KMS-11 (cell line): ENCODE results near the gene CD93.

Source experiments
- H2AFZ ChIP-seq: fragments of 200-600 bp; sonication (generic); 2 replicates; pipeline ENCODE4 v1.6.1; 2016; ENCODE audit warnings: antibody characterized with exemption, mixed run types, low read depth
- H3K27ac ChIP-seq: fragments of 200-600 bp; sonication (generic); 2 replicates; pipeline ENCODE4 v1.6.1; 2016; ENCODE audit warnings: mild to moderate bottlenecking, mixed run types
- H3K27me3 ChIP-seq: fragments of 200-600 bp; sonication (generic); 2 replicates; pipeline ENCODE4 v1.6.1; 2017; ENCODE audit warnings: mild to moderate bottlenecking, low read depth, mixed run types, moderate library complexity; ENCODE audit not compliant: insufficient read depth
- H3K36me3 ChIP-seq: fragments of 200-600 bp; sonication (generic); 2 replicates; pipeline ENCODE4 v1.6.1; 2017; ENCODE audit warnings: mild to moderate bottlenecking, mixed run types; ENCODE audit not compliant: insufficient read depth
- H3K4me1 ChIP-seq: fragments of 200-600 bp; sonication (generic); 2 replicates; pipeline ENCODE4 v1.6.1; 2016; ENCODE audit warnings: mild to moderate bottlenecking, low read depth, mixed run types; ENCODE audit not compliant: poor library complexity, severe bottlenecking
- H3K4me2 ChIP-seq: fragments of 200-600 bp; sonication (generic); 2 replicates; pipeline ENCODE4 v1.7.0; 2016; ENCODE audit warnings: mild to moderate bottlenecking, mixed run types
- H3K4me3 ChIP-seq: fragments of 200-600 bp; sonication (generic); IDR thresholded peaks from 2 replicates; pipeline ENCODE4 v1.6.1; 2017; ENCODE audit warnings: low read depth, low read length, mixed read lengths; ENCODE audit not compliant: insufficient read depth
- H3K79me2 ChIP-seq: fragments of 200-600 bp; sonication (generic); 2 replicates; pipeline ENCODE4 v1.6.1; 2016; ENCODE audit warnings: low read depth, mixed run types; ENCODE audit not compliant: insufficient read depth
- H3K9ac ChIP-seq: fragments of 200-600 bp; sonication (generic); 2 replicates; pipeline ENCODE4 v1.6.1; 2016; ENCODE audit warnings: mild to moderate bottlenecking, mixed run types
- H4K20me1 ChIP-seq: fragments of 200-600 bp; sonication (generic); 2 replicates; pipeline ENCODE4 v1.6.1; 2016; ENCODE audit warnings: mild to moderate bottlenecking, mixed run types; ENCODE audit not compliant: insufficient read depth
- CTCF ChIP-seq: fragments of 200-600 bp; sonication (generic); conservative IDR thresholded peaks from 2 replicates; pipeline ENCODE4 v1.6.1; 2017; ENCODE audit warnings: low read depth, mild to moderate bottlenecking, antibody characterized with exemption, low read length, moderate library complexity, mixed read lengths

Gene CD93

GRCh38 chr20:23071398-23071797 lies 14.7 kb downstream of the CD93 start:
- Histone ChIP-seq H3K4me2 (no peak overlapping the region), H3K27ac (no peak overlapping the region), H3K79me2 (no peaks in the 10 kb centered on the region), H3K27me3 (no peaks in the 10 kb centered on the region), H3K4me3 (no peak overlapping the region), H3K36me3 (no peaks in the 10 kb centered on the region), H4K20me1 (no peaks in the 10 kb centered on the region), H3K9ac (no peak overlapping the region), H3K4me1 (no peaks in the 10 kb centered on the region), H2AFZ (no peak overlapping the region)
- no peak for TF ChIP-seq CTCF

- Histone ChIP-seq H3K79me2 (no peaks in the 10 kb centered on the region), H3K4me3 (no peak overlapping the region), H3K27me3 (no peaks in the 10 kb centered on the region), H3K4me2 (no peak overlapping the region), H2AFZ (no peak overlapping the region), H3K36me3 (no peaks in the 10 kb centered on the region), H3K9ac (no peak overlapping the region), H3K4me1 (no peaks in the 10 kb centered on the region), H3K27ac (no peak overlapping the region), H4K20me1 (no peaks in the 10 kb centered on the region)
- TF ChIP-seq CTCF, result no peak
Observed at GRCh38 chr20:23069108-23069507, 17.0 kb downstream of the CD93 start.

GRCh38 chr20:23068283-23068682 lies 17.8 kb downstream of the CD93 start:
- TF ChIP-seq CTCF, result no peak
- H2AFZ ChIP-seq, result no peak overlapping the region
- no peaks in the 10 kb centered on the region for H3K36me3 ChIP-seq
- no peaks in the 10 kb centered on the region for H4K20me1 ChIP-seq
- no peak overlapping the region for H3K9ac ChIP-seq
- H3K4me1 ChIP-seq, result no peaks in the 10 kb centered on the region
- no peaks in the 10 kb centered on the region for H3K79me2 ChIP-seq
- H3K27ac ChIP-seq, result no peak overlapping the region
- no peaks in the 10 kb centered on the region for H3K27me3 ChIP-seq
- H3K4me2 ChIP-seq, result no peak overlapping the region
- H3K4me3 ChIP-seq, result no peak overlapping the region

GRCh38 chr20:23066772-23067171 lies 19.4 kb downstream of the CD93 start:
- Histone ChIP-seq H3K4me1 (no peaks in the 10 kb centered on the region), H3K27ac (no peak overlapping the region), H3K79me2 (no peaks in the 10 kb centered on the region), H3K36me3 (no peaks in the 10 kb centered on the region), H3K4me3 (no peak overlapping the region), H3K4me2 (no peak overlapping the region), H3K27me3 (no peaks in the 10 kb centered on the region), H2AFZ (no peak overlapping the region), H4K20me1 (no peaks in the 10 kb centered on the region), H3K9ac (no peak overlapping the region)
- TF ChIP-seq CTCF, result no peak
